HEK293T (cell line): ENCODE data around the gene SNRNP200.

Source experiments
- ARNT ChIP-seq: fragments of 450-650 bp; IDR thresholded peaks from 2 replicates; pipeline ENCODE4 v1.6.1; 2017; ENCODE audit warnings: mild to moderate bottlenecking
- BHLHE40 ChIP-seq: fragments of 450-650 bp; IDR thresholded peaks from 2 replicates; pipeline ENCODE4 v1.6.1; 2016; ENCODE audit warnings: mild to moderate bottlenecking, moderate library complexity, borderline replicate concordance
- ELF4 ChIP-seq: fragments of 450-650 bp; IDR thresholded peaks from 2 replicates; pipeline ENCODE4 v1.6.1; 2017; ENCODE audit warnings: antibody characterized with exemption
- FOXA1 ChIP-seq: fragments of 450-650 bp; IDR thresholded peaks from 2 replicates; pipeline ENCODE4 v1.6.1; 2016; ENCODE audit warnings: mild to moderate bottlenecking
- FOXK2 ChIP-seq: fragments of 450-650 bp; IDR thresholded peaks from 2 replicates; pipeline ENCODE4 v1.6.1; 2016; ENCODE audit warnings: mild to moderate bottlenecking
- FOXM1 ChIP-seq: fragments of 450-650 bp; IDR thresholded peaks from 2 replicates; pipeline ENCODE4 v1.6.1; 2017; ENCODE audit warnings: mild to moderate bottlenecking, borderline replicate concordance
- L3MBTL2 ChIP-seq: fragments of 450-650 bp; conservative IDR thresholded peaks from 2 replicates; pipeline ENCODE4 v1.6.1; 2016; ENCODE audit warnings: mild to moderate bottlenecking
- LEF1 ChIP-seq: fragments of 450-650 bp; IDR thresholded peaks from 2 replicates; pipeline ENCODE4 v1.6.1; 2017; ENCODE audit warnings: mild to moderate bottlenecking, borderline replicate concordance
- SP1 ChIP-seq: fragments of 450-650 bp; IDR thresholded peaks from 2 replicates; pipeline ENCODE4 v1.6.1; 2017
- SUZ12 ChIP-seq: fragments of 450-650 bp; IDR thresholded peaks from 2 replicates; pipeline ENCODE4 v1.6.1; 2016; ENCODE audit warnings: mild to moderate bottlenecking
- TARDBP ChIP-seq: fragments of 450-650 bp; IDR thresholded peaks from 2 replicates; pipeline ENCODE4 v1.6.1; 2016
- ZNF384 ChIP-seq: fragments of 450-650 bp; IDR thresholded peaks from 2 replicates; pipeline ENCODE4 v1.6.1; 2016
- TF ChIP-seq, protein P1 (sequence below): fragments of 450-650 bp; IDR thresholded peaks from 2 replicates; pipeline ENCODE4 v1.6.1; 2016

DNA sequence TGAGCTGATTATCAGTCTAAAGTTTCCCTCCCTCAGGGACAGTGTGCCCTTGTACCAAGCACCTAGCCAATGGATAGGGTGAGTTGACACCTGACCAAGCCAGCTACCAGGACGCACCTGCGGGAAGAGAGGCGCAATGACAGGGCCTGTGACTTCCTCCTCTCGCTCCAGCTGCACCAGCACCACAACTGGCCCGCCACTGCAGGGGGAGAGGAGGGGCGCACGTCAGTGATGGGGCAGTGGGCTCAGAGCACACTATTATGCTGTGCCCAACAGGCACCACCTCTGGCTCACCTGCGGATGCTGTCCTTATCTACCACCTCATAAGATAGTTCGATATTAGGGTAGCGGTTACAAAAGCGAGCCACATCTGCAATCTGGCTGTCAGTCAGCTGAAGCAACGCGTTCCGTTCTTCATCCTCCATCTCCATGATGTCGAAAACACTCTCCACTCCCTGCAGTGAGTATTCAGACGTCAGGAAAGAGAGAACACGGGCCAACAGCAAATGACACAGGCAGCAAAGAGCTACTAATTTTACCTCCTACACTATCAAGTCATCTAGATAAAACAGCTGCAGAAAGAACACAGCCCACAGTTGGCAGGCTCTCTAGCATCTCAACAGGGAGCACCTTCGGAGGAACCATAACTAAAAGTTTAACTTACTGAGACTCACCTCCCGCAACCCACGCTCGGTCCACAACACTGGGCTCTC lies 28.4 kb downstream of the SNRNP200 start:
- TF ChIP-seq FOXM1 = no peak
- TF ChIP-seq BHLHE40 = no peak
- TF ChIP-seq ARNT = no peak
- no peak for TF ChIP-seq TARDBP
- no peak for TF ChIP-seq SP1
- no peak for TF ChIP-seq SUZ12
- TF ChIP-seq L3MBTL2 = no peak
- TF ChIP-seq, protein P1, sequence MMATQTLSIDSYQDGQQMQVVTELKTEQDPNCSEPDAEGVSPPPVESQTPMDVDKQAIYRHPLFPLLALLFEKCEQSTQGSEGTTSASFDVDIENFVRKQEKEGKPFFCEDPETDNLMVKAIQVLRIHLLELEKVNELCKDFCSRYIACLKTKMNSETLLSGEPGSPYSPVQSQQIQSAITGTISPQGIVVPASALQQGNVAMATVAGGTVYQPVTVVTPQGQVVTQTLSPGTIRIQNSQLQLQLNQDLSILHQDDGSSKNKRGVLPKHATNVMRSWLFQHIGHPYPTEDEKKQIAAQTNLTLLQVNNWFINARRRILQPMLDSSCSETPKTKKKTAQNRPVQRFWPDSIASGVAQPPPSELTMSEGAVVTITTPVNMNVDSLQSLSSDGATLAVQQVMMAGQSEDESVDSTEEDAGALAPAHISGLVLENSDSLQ = no peak
- TF ChIP-seq FOXK2 = no peak
- no peak for TF ChIP-seq ZNF384
- TF ChIP-seq FOXA1 = no peak
- TF ChIP-seq ELF4 = no peak
- TF ChIP-seq LEF1 = no peak
